T47D (cell line): Measurements from ENCODE around the gene CD48.
"Not testable (repeated sequence)": the region's sequence is repeated elsewhere in the genome, so short reads cannot be mapped to it uniquely, and the experiment has no call there.

Source experiments
- DNase-seq, 2 experiments: peaks; one replicate each; pipeline versions ENCODE4 v3.0.0 to v3.0.0-alpha.2; 2011 to 2012; ENCODE audit warnings: low read depth in 1 of 2, low spot score in 1 of 2
- JUND ChIP-seq: IDR thresholded peaks from 2 replicates; pipeline ENCODE4 v1.6.1; 2012; ENCODE audit warnings: low read depth
- in situ Hi-C: cut with HindIII; loops from 2 replicates; pipeline ENCODE4 v1.10.0; 2016; ENCODE audit warnings: low sequenced_read_pairs, low pct_unique_long_range_greater_than_20kb

The CD48 gene

DNA sequence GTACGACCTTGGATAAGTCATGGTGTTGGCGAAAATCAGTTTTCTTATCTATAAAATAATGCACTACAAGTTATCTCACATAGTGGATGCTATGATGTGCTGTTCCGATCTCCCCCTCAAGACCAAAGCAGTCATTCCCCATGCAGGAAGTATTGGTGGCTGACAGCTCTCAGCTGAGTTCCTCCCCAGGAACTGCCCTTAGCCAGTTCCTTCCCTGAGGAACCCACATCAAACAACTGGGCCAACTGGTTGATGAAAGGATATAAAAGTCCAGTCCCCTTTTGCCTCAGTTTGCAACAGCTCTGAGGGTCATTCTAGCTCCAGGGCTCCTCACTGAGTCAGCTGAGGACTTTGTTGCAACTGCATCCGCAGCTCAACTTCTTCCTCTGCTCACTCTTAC, 48.7 kb downstream of the CD48 start:
- in situ Hi-C loops = no loop called here
- no peak for DNase-seq
- TF ChIP-seq JUND = no peak

DNA sequence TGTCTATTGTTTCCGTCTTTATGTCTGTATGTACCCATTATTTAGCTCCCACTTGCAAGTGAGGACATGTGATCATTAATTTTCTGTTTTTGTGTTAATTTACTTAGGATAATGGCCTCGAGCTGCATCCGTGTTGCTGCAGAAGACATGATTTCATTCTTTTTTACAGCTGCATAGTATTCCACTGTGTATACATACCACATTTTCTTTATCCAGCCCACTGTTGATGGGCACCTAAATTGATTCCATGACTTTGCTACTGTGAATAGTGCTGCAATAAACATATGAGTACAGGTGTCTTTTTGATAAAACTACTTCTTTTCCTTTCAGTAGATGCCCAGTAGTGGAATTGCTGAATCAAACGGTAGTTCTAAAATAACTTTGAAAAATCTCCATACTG, 52.1 kb downstream of the CD48 start:
- no peak for TF ChIP-seq JUND
- DNase-seq = no peak
- in situ Hi-C loops = no loop called here

DNA sequence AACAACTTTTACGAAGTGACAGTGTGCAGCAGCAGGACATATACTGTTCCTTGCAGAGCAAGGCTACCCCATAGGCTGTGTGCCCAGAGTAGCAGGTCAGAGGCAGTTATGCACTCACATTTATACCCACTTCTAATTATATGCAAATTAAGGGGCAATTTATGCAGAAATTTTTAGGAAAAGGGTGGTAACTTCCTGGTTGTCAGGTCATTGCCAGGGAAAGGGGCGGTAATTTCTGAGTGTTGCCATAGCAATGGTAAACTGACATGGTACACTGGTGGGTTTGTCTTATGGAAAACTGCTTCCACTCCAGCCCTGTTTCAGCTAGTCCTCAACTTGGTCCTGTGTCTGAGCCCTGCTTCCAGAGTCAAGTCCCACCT, 52.8 kb downstream of the CD48 start:
- in situ Hi-C loops = no loop called here
- TF ChIP-seq JUND = no peak
- DNase-seq = no peak

DNA sequence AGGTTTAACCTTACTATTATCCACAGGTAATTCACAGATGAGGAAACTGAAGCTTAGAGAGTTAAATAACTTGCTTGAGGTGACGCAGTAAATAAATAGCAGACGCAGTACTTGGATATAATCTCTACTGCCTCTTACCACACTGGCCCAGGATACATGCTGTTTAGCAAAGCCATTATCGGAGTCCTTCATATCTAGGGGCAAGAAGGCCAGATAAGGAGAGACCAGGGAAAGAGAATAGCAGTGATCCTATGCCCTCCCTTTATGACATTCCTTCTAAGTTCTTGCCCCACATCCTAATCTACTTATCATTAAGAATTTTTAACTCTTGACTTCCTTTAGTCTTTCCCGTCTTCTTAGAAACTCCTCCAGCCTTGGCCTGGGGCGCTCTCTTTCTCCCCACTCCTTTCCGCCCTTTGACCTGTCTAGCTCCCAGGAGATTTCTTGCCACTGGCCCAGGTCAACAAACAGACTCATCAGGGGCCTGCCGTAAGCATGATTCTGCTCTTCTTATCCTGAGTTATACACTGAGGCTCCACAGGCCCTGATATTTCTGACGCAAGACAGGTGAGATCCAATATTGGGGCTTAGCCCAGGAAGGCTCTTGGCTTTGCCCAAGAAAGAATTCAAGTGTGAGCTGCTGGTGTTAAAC, 53.3 kb downstream of the CD48 start:
- in situ Hi-C loops = no loop called here
- no peak for TF ChIP-seq JUND

DNA sequence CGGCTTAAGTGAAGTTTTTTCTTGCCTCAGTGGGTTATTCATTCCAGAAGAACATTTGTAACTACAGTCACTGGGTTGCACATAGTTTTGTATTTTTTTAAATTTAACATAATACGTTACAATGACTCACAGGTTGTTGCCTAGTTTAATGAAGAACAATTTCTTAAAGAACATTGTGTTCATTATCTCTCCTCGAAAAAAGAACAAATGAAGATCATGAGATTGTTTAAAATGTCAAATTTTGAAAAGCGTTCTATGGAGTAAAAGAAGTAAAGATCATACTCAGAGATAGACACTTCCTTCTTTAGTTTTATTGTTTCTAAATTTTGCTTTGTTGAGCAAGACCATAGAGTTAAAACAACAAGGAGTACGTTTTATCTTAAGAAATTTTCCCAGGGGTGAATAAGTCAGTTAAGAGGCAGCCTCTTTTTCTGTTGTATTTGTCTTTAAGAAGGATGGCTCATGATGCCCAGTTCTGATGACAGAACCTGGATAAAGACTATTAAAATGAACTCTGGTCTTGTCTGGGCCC, 54.3 kb downstream of the CD48 start:
- TF ChIP-seq JUND = no peak
- no peak for DNase-seq
- in situ Hi-C loops = no loop called here

More for the DNA sequence above, 53.3 kb downstream of the CD48 start:
- DNase-seq = no peak

DNA sequence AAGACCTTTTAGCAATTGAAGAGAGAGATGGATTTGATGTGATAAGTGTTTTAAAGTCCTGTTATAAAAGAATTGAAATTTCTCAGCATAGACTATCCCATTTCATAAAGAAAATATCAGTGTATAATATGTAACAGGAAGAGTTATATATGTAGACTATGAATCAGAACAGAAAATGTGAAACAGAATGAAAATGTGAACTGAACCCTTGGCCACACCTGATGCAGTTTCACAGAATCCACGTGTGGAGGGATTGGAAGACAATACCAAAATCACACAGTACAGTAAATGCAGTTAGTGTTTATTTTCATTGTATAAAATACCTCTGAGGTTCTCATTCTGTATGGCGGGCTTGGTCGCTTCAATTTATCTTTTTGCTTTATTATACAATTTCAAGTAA, 54.9 kb downstream of the CD48 start:
- TF ChIP-seq JUND = no peak
- DNase-seq = no peak
- in situ Hi-C loops = no loop called here

DNA sequence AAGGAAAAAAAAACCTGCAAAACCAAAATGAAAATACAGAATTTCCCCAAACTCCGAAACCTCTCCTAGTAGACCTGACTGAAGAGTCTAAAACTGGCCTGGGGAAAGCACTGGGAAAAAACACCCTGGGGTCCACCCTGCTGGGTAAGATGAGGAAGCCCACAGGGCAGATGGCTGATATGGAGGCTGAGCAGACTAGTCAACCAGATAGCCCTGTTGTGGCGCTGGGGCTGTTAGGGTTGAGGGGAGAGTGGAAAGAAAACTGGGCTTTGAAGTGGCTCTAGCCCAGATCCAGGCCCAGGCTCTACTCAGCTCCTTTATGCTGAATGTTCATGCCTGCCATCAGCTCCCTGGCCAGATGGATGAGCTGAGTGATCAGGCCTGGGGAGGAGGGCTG, 58.0 kb downstream of the CD48 start:
- DNase-seq = no peak
- TF ChIP-seq JUND = no peak
- in situ Hi-C loops = no loop called here

DNA sequence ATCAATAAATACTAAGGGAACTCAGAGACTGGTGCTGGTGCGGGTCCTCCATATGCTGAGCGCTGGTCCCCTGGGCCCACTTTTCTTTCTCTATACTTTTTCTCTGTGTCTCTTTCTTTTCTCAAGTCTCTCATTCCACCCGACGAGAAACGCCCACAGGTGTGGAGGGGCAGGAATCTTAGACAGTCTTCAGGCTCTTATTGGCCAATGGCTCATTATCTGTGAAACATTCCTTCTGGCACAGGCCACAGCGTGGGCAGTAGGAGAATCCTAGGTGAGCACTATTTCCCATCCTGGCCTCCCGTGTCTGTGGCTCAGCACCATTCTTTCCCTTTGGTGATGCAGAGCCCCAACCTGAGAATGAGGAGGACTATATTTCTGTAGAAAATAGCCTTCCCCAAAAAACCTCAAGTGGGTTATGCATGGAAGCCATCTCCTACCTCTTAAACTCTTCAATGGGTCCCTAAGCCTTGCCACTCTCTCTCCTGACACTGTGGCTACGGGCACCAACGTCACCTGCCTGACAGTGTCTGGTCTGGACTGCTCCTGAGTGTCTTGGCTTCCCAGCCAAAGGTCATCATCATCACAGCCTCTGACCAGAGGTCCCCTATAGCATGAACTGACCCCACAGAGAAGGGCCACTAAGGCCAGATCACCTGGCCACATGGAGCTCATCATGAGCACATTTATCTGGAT, 58.5 kb downstream of the CD48 start:
- no peak for DNase-seq
- in situ Hi-C loops = no loop called here
- TF ChIP-seq JUND = no peak

DNA sequence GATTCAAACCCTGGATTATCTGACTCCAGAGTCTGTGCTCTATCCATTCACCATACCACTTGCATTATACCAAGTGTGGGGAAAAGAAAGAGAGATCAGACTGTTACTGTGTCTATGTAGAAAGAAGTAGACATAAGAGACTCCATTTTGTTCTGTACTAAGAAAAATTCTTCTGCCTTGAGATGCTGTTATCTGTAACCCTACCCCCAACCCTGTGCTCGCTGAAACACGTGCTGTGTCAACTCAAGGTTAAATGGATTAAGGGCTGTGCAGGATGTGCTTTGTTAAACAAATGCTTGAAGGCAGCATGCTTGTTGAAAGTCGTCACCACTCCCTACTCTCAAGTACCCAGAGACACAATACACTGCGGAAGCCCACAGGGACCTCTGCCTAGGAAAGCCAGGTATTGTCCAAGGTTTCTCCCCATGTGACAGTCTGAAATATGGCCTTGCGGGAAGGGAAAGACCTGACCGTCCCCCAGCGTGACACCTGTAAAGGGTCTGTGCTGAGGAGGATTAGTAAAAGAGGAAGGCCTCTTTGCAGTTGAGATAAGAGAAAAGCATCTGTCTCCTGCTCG, 59.5 kb downstream of the CD48 start:
- not testable (repeated sequence) for DNase-seq

DNA sequence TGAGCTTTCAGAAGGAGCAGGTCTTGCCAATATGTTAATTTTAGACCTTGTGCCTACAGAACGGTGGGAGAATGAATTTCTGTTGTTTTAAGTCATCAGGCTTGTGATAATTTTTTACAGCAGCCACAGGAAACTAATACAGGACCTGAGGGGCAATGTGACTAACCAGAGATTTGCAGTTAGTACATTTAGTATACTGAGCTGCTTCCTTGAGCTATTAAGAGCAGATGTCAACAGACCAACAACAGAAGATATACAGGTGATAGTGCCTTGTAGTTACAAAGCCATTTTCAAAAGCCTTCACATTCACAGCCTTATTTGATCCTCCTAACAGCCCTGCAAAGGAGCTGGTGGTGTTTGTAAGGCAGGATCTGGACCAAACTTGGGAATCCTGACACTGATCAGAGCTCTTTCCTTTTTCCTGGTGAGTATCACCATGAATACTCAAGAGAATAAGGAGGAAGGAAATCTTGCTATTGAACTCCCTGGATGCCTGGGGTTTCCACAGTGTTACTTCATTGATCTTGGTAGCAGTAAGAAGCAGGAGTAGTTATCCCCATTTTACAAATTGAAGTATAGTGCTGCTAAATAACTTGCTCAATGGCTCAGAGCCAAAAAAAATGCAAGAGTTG, 60.1 kb downstream of the CD48 start:
- in situ Hi-C loops = no loop called here
- DNase-seq = no peak
- no peak for TF ChIP-seq JUND

More for the DNA sequence above, 59.5 kb downstream of the CD48 start:
- in situ Hi-C loops = not testable (repeated sequence)

DNA sequence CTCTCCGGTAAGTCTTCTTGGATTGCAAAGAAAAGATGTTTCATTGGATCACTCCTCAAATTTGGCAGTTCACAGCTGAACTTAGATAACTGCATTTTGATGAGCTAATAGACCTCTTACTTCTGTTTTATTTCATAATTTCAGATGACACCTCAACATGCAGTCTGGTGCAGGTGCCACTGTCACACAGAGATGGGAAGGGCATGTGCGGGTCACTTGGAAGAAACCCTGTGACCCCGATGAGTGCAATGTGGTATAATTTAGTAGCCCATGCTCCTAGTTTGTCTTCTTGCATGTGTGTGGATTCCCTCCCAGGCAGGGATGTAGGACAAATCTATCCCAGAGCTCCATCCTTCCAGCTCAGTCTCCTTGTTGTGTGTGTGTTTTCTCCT, 64.3 kb downstream of the CD48 start:
- no peak for TF ChIP-seq JUND
- DNase-seq = no peak
- in situ Hi-C loops = no loop called here

DNA sequence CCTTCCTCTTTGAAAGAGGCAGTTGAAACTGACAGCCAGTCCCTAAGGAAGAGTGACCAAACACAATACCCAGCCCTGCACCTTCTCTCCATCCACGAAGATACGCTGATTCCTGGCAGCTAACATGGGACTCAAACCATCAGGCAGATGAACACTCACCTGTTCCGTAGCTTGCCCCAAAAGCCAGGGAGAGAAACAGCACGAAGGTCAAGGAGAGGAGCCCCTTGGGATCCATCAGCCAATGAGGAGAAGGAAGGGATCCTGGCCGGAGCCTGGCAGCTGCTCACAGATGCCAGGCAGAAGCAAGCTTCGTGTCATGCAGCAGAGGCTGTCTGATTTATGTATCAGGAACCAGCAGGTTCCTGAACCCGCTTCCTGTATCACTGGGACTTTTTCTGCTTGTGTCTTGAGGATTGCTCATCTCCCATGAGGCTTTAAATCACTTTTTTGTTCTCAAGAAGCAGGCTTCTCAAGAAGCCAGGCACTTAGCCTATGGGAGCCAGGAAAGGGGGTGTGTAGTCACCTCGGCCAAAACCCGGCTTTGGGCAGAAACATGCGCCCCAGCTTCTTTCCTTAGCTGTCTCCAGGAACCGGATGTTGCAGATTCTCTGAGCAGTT, 64.8 kb downstream of the CD48 start, which contains the start of gene SLAMF1:
TSS of gene SLAMF1 (minus strand) at position 334 of the 618 bp plus-strand sequence. CDS start at position 235, 99 bp downstream.
- no peak for DNase-seq
- TF ChIP-seq JUND = no peak
- in situ Hi-C loops = no loop called here
